GM21825 (cell line): ENCODE measurements around the gene LINC00237.

Experiments
- ATAC-seq: cut with Tn5 transposase; IDR thresholded peaks from one replicate; pipeline ENCODE4 v1.9.1; 2021; ENCODE audit warnings: mild to moderate bottlenecking, moderate library complexity; ENCODE audit not compliant: unreplicated experiment

LINC00237 gene

GRCh38 chr20:21052241-21052640, 53.9 kb downstream of the LINC00237 start:
- no peak for ATAC-seq

- no peak for ATAC-seq
Observed at GRCh38 chr20:21050710-21051109, 55.4 kb downstream of the LINC00237 start.

GRCh38 chr20:21049305-21049828, 56.8 kb downstream of the LINC00237 start:
- no peak for ATAC-seq

GRCh38 chr20:21048841-21049273, 57.3 kb downstream of the LINC00237 start:
- ATAC-seq = no peak

GRCh38 chr20:21047981-21048380, 58.2 kb downstream of the LINC00237 start:
- ATAC-seq = no peak

- ATAC-seq = no peak
Observed at GRCh38 chr20:21046413-21047070, 59.6 kb downstream of the LINC00237 start.
